ENCODE measurements around the gene ABCF3.

- TF ChIP-seq POLR2A (IDR thresholded peaks at IDR 0.05; ENCODE audit: low read depth, low read length) = no peak
- TF ChIP-seq TAF1 (IDR thresholded peaks at IDR 0.05; ENCODE audit: low read depth, low read length) = no peak
- TF ChIP-seq POLR2AphosphoS5 (IDR thresholded peaks at IDR 0.05; ENCODE audit: low read depth, low read length) = no peak
Measured at GRCh38 chr3:184230603-184231528, 44.9 kb downstream of the ABCF3 start.

Measured in GM12891 (cell line).